Endothelial cell of umbilical vein (primary cell): Measurements from ENCODE around the gene EMC6. TPM values are rescaled to one million over a fixed set of nuclear protein-coding genes. Genes with fewer than 3 reads are reported as not detected.

ENCODE experiments used
- BruUV-seq: library from RNA; stranded (reverse); fragments of 400-500 nt; replicated peaks from 2 replicates; lab custom pipeline; 2021; lab: Mats Ljungman, UMichigan
- CTCF ChIA-PET: fragments of 300-600, 350-600 bp; sonication (Branson Sonifier 250); formaldehyde crosslinking; loops from one replicate; lab custom pipeline; 2021; ENCODE audit warnings: antibody characterized with exemption, inconsistent platforms; lab: Charles Lee
- POLR2A ChIA-PET: fragments of 300-600, 350-600 bp; sonication (Branson Sonifier 250); formaldehyde crosslinking; loops from one replicate; lab custom pipeline; 2021; ENCODE audit warnings: antibody characterized with exemption, inconsistent platforms; lab: Charles Lee
- DNase-seq: peaks from one replicate; pipeline ENCODE4 v3.0.0-alpha.2; 2011; ENCODE audit warnings: low read depth, low spot score
- FAIRE-seq: peaks from 2 replicates; lab custom pipeline; 2011; peaks lifted over from hg19 to GRCh38; lab: Jason Lieb, UNC
- H2AFZ ChIP-seq: 2 replicates; pipeline ENCODE4 v1.6.0; 2012; ENCODE audit warnings: low read depth, low read length, control low read depth, inconsistent platforms
- H3K27ac ChIP-seq: 2 replicates; pipeline ENCODE4 v1.5.1; 2011; ENCODE audit warnings: low read depth, mild to moderate bottlenecking, control low read depth, low read length, moderate library complexity; ENCODE audit not compliant: insufficient read depth
- H3K27me3 ChIP-seq, 2 experiments: 2 replicates each; pipeline versions ENCODE4 v1.6.0 to v1.6.1; 2011; ENCODE audit warnings: low read length in 2 of 2, mixed read lengths in 1 of 2; ENCODE audit not compliant: control insufficient read depth in 2 of 2, insufficient read depth in 2 of 2
- H3K36me3 ChIP-seq, 2 experiments: 2 replicates in 1 of 2; 3 replicates in 1 of 2; pipeline ENCODE4 v1.5.1; 2011; ENCODE audit warnings: low read length in 2 of 2, mild to moderate bottlenecking in 1 of 2, moderate library complexity in 1 of 2; ENCODE audit not compliant: control insufficient read depth in 2 of 2, insufficient read depth in 2 of 2; ENCODE audit errors: extremely low read depth in 1 of 2
- H3K4me1 ChIP-seq: 3 replicates; pipeline ENCODE4 v1.5.1; 2011; ENCODE audit warnings: mild to moderate bottlenecking, low read length; ENCODE audit not compliant: control insufficient read depth, insufficient read depth; ENCODE audit errors: extremely low read depth
- H3K4me2 ChIP-seq: 2 replicates; pipeline ENCODE4 v1.6.1; 2011; ENCODE audit warnings: low read length, control low read depth, mixed read lengths; ENCODE audit not compliant: insufficient read depth
- H3K4me3 ChIP-seq, 3 experiments: fragments of 200-600 bp in 1 of 3; sonication (generic), shearing (Covaris generic) in 1 of 3; replicated peaks in 1 of 3; 2 replicates each; pipeline ENCODE4 v1.5.1; 2011 to 2016; ENCODE audit warnings: control low read depth in 3 of 3, low read length in 3 of 3, mild to moderate bottlenecking in 2 of 3, inconsistent platforms in 1 of 3, low read depth in 1 of 3, moderate library complexity in 1 of 3; ENCODE audit not compliant: insufficient read depth in 1 of 3
- H3K79me2 ChIP-seq: 2 replicates; pipeline ENCODE4 v1.6.0; 2012; ENCODE audit warnings: low read length, inconsistent platforms; ENCODE audit not compliant: control insufficient read depth, insufficient read depth
- H3K9ac ChIP-seq: replicated peaks from 2 replicates; pipeline ENCODE3; 2011; ENCODE audit warnings: low read length, control low read depth; ENCODE audit not compliant: insufficient read depth; ENCODE audit errors: extremely low read depth
- H3K9me1 ChIP-seq: replicated peaks from 3 replicates; pipeline ENCODE4 v1.6.0; 2011; ENCODE audit warnings: mild to moderate bottlenecking, low read length; ENCODE audit not compliant: control insufficient read depth, insufficient read depth; ENCODE audit errors: extremely low read depth
- H3K9me3 ChIP-seq: replicated peaks from 2 replicates; pipeline ENCODE4 v1.5.1; 2012; ENCODE audit warnings: low read length, inconsistent platforms; ENCODE audit not compliant: control insufficient read depth, insufficient read depth
- H4K20me1 ChIP-seq: replicated peaks from 2 replicates; pipeline ENCODE3; 2011; ENCODE audit warnings: mild to moderate bottlenecking, low read length; ENCODE audit not compliant: control insufficient read depth, insufficient read depth; ENCODE audit errors: extremely low read depth
- CTCF ChIP-seq, 2 donors: IDR thresholded peaks; 1 replicate in 1 of 2; 2 replicates in 1 of 2; pipeline ENCODE4 v1.5.1; 2011; ENCODE audit warnings: low read length in 2 of 2, mild to moderate bottlenecking in 2 of 2, moderate library complexity in 2 of 2, control low read depth in 1 of 2, inconsistent platforms in 1 of 2, low read depth in 1 of 2; ENCODE audit not compliant: insufficient read depth in 1 of 2; ENCODE audit errors: extremely low read depth in 1 of 2
- EZH2 ChIP-seq: IDR thresholded peaks from 2 replicates; pipeline ENCODE4 v1.6.1; 2012; ENCODE audit warnings: borderline replicate concordance, low read depth, mild to moderate bottlenecking, moderate library complexity, low read length, inconsistent platforms; ENCODE audit not compliant: severe bottlenecking
- FOS ChIP-seq: IDR thresholded peaks from 2 replicates; pipeline ENCODE4 v1.6.1; 2011; ENCODE audit warnings: mild to moderate bottlenecking, low read length, moderate library complexity, borderline replicate concordance; ENCODE audit not compliant: insufficient read depth
- GATA2 ChIP-seq: IDR thresholded peaks from 2 replicates; pipeline ENCODE4 v1.7.0; 2011; ENCODE audit warnings: low read depth, mild to moderate bottlenecking, moderate library complexity, mixed read lengths, low read length; ENCODE audit not compliant: insufficient read length, insufficient read depth
- JUN ChIP-seq: IDR thresholded peaks from 2 replicates; pipeline ENCODE4 v1.6.1; 2011; ENCODE audit warnings: borderline replicate concordance, low read depth; ENCODE audit not compliant: insufficient read length, insufficient read depth
- MYC ChIP-seq: IDR thresholded peaks from one replicate; pipeline ENCODE4 v1.6.1; 2011; ENCODE audit warnings: mild to moderate bottlenecking, low read depth, low read length
- POLR2A ChIP-seq: IDR thresholded peaks from 2 replicates; pipeline ENCODE4 v1.6.1; 2012; ENCODE audit warnings: low read depth, mild to moderate bottlenecking, control low read depth, low read length
- POLR2AphosphoS5 ChIP-seq: IDR thresholded peaks from 2 replicates; pipeline ENCODE4 v1.6.1; 2012; ENCODE audit warnings: low read depth, mild to moderate bottlenecking, control low read depth, low read length, moderate library complexity; ENCODE audit not compliant: insufficient read depth
- dilution Hi-C: fragments of 300-500 bp; cut with MboI; formaldehyde crosslinking; loops from one replicate; pipeline ENCODE4 v1.15.0; 2019; ENCODE audit warnings: low sequenced_read_pairs; ENCODE audit not compliant: extremely low pct_ligation_motif_present
- intact Hi-C: fragments of 100-400 bp; cut with micrococcal nuclease; formaldehyde crosslinking; loops from one replicate; pipeline ENCODE4 v1.10.0; 2022
- polyA plus RNA-seq, 4 experiments: library from polyadenylated mRNA; depleted of rRNA in 3 of 4; stranded (reverse) in 3 of 4; unstranded in 1 of 4; fragments of >200 nt; gene quantifications; 2 replicates each; pipeline versions ENCODE4 v1.2.1 to v1.2.3, GENCODE V29; 2011 to 2012; ENCODE audit warnings: missing spikeins in 1 of 4
- total RNA-seq: library from RNA; stranded (reverse); gene quantifications from 2 replicates; pipeline ENCODE4 v1.2.3, GENCODE V29; 2021
- TF ChIP-seq, protein P1 (sequence below): IDR thresholded peaks from 2 replicates; pipeline ENCODE4 v1.6.1; 2011; ENCODE audit not compliant: insufficient read depth, insufficient read length

The EMC6 gene
- total and polyA plus RNA-seq, 2 donors (not counting 3 experiments of a cell fraction or from before 2014, with no cell fraction given): 54.0 to 105 TPM

- no TSS peak for BruUV-seq
- DNase-seq (no peak), FAIRE-seq (no peak)
- Histone ChIP-seq H3K4me3 (no peak overlapping the region), H3K9me3 (no peaks in the 10 kb centered on the region), H3K27ac (no peak overlapping the region), H3K27me3 (peaks cover 21 to 22% of the 10 kb centered on the region in 2 experiments), H3K4me1 (peaks cover 5% of the 10 kb centered on the region), H3K9ac (no peak overlapping the region), H4K20me1 (no peaks in the 10 kb centered on the region), H3K79me2 (no peaks in the 10 kb centered on the region), H2AFZ (no peak overlapping the region), H3K36me3 (no peaks in the 10 kb centered on the region), H3K9me1 (no peaks in the 10 kb centered on the region), H3K4me2 (no peak overlapping the region)
- intact Hi-C loops: no loop called here
- CTCF ChIA-PET: no interaction called here
- dilution Hi-C loops: no loop called here
- POLR2A ChIA-PET: no interaction called here
- TF ChIP-seq POLR2AphosphoS5: no peak
- TF ChIP-seq POLR2A: no peak
- no peak for TF ChIP-seq GATA2
- no peak for TF ChIP-seq JUN
- TF ChIP-seq CTCF (IDR thresholded peaks at IDR 0.05; ENCODE audit: extremely low read depth in 1 of 2, insufficient read depth in 1 of 2, low read depth in 1 of 2, low read length in 2 of 2): no peak
- TF ChIP-seq EZH2: no peak
- TF ChIP-seq MYC: no peak
- TF ChIP-seq, protein P1, sequence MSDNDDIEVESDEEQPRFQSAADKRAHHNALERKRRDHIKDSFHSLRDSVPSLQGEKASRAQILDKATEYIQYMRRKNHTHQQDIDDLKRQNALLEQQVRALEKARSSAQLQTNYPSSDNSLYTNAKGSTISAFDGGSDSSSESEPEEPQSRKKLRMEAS: no peak
- TF ChIP-seq FOS: no peak
Measured at GRCh38 chr17:3693829-3694231, 25.2 kb downstream of the EMC6 start.
